Lower lobe of right lung (tissue), 2 donors: Measurements from ENCODE around the gene KL. TPM values are rescaled to one million over a fixed set of nuclear protein-coding genes. Genes with fewer than 3 reads are reported as not detected.

Source experiments
- ATAC-seq, 2 donors: fragments of 200-7000 bp; cut with Tn5 transposase; one replicate each; pipeline ENCODE4 v1.9.1; 2020 to 2022; ENCODE audit warnings: mild to moderate bottlenecking in 2 of 2, moderate library complexity in 2 of 2
- DNase-seq: peaks from one replicate; pipeline ENCODE4 v3.0.0-alpha.2; 2020
- H3K27ac ChIP-seq: fragments of 200-600 bp; one replicate; pipeline ENCODE4 v1.8.0; 2022
- H3K27me3 ChIP-seq: fragments of 200-600 bp; one replicate; pipeline ENCODE4 v1.8.0; 2022; ENCODE audit warnings: low read depth
- H3K36me3 ChIP-seq: fragments of 200-600 bp; one replicate; pipeline ENCODE4 v1.8.0; 2022; ENCODE audit warnings: mild to moderate bottlenecking
- H3K4me1 ChIP-seq: fragments of 200-600 bp; one replicate; pipeline ENCODE4 v1.8.0; 2022
- H3K4me3 ChIP-seq: fragments of 200-600 bp; one replicate; pipeline ENCODE4 v1.8.0; 2022; ENCODE audit warnings: mild to moderate bottlenecking
- H3K9me3 ChIP-seq: fragments of 200-600 bp; one replicate; pipeline ENCODE4 v1.8.0; 2022
- intact Hi-C: fragments of 100-400 bp; cut with DNase I; formaldehyde crosslinking; loops from one replicate; pipeline ENCODE4 v1.11.0; 2022
- total RNA-seq: library from RNA; stranded (reverse); fragmentation: NEBNext Ultra II Directional; extraction: Animal tissue kit (Norgen Biotek cat#: 25700); gene quantifications from one replicate; pipeline ENCODE4 v1.2.1, GENCODE V29; 2021
- TF ChIP-seq, protein P1 (sequence below): fragments of 200-600 bp; IDR thresholded peaks from one replicate; pipeline ENCODE4 v1.8.0; 2022; ENCODE audit warnings: antibody characterized with exemption, mild to moderate bottlenecking
- donor health status: DM: no; HTN: yes; CAD: no; lungs with severe emphysema.

Gene KL
- total RNA-seq, 1 donor from 2014 or later, result 14.7 TPM

DNA sequence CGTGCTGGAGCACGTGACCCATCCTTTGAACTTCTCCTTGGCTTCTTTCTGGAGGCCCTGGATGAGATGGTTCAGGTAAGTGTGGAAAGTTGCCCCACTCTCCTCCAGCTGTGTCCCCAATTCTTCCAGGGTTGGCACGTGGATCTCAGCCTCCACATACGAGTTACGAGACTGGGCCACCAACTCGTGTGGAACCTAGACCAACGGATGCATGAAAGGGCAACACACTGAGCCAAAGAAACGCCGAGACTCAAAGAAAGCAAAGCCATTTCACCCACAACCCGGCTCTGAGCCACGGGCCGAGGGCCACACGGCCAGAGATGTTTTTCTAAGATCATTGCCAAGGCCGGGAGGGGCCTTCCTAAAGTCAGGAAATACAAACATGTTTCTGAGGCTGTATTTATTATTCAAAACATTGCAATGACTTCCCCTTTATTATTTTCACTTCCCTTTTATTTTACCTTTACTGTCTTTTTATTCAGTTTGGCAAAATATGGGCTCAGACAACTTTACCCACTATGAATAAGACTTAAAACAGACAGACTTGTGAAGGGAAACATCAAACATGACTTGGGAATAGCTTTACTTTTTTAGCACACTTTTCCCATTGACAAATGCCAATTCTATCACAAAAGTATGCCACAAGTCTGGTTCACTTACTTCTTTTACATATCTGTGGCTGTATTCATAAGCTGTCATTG lies 94.6 kb downstream of the KL start:
- Histone ChIP-seq H3K27ac (peak overlapping the region; percentile 62), H3K27me3 (no peaks in the 10 kb centered on the region), H3K36me3 (peaks cover 91% of the 10 kb centered on the region), H3K4me3 (no peak overlapping the region), H3K4me1 (peaks cover 60% of the 10 kb centered on the region), H3K9me3 (no peaks in the 10 kb centered on the region)
- DNase-seq (peak; percentile 52), ATAC-seq (peak in 1 of 2 donors; percentile 13)
- intact Hi-C loops, result no loop called here
- TF ChIP-seq, protein P1, sequence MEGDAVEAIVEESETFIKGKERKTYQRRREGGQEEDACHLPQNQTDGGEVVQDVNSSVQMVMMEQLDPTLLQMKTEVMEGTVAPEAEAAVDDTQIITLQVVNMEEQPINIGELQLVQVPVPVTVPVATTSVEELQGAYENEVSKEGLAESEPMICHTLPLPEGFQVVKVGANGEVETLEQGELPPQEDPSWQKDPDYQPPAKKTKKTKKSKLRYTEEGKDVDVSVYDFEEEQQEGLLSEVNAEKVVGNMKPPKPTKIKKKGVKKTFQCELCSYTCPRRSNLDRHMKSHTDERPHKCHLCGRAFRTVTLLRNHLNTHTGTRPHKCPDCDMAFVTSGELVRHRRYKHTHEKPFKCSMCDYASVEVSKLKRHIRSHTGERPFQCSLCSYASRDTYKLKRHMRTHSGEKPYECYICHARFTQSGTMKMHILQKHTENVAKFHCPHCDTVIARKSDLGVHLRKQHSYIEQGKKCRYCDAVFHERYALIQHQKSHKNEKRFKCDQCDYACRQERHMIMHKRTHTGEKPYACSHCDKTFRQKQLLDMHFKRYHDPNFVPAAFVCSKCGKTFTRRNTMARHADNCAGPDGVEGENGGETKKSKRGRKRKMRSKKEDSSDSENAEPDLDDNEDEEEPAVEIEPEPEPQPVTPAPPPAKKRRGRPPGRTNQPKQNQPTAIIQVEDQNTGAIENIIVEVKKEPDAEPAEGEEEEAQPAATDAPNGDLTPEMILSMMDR, result no peak

DNA sequence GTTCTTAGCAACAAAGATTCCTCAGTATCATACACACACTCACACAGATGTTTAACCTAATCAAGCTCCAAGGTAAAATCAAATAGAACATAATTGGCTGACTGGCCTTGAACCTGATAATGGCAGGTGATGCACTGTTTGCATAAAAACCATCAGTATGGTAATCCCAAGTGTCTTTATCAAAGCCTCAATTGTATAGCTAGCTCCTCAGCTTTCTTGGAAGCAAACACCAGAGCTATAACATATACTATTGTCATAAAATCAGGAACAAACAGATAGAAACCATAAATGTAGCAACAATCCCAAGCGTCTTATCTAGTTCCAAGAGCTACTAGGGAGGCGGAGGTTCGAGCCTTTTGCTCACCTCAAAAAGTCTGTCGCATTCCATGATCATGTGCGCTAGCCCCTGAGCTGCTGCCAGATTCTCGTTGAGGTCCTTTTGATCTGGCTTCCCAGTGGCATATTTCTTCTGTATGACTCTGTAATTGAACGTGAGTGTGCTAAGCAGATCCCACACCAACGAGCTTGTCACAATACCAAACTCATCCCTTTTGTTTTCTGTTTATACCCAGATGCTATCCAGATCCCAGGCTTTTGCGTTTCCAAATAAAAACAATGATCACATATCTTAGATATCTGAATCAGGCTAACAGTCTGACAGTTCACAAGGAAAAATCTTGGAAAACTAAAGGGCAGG lies 95.3 kb downstream of the KL start:
- Histone ChIP-seq H3K4me1 (peaks cover 60% of the 10 kb centered on the region), H3K9me3 (no peaks in the 10 kb centered on the region)
- no peak for DNase-seq

DNA sequence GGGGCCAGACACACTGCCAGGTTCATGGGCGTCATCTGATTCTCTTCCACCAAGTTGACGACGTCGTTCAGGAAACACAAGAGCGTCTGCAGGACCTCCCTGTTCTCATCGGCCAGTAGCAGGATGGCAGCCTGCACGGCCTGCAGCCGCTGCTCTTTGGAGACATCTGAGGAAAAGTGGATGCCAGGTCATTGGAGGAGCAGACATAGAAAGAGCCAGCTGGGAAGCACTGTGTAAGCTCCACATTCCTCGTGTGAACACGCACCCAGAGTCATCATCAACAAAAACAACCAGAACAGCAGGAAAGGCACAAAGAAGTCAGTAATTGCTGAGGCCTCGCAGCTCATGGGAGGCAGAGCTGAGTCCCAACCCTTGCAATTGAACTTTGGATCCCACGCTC lies 96.5 kb downstream of the KL start:
- ATAC-seq, result peak in 1 of 2 donors; percentile 40
- Histone ChIP-seq H3K9me3 (no peaks in the 10 kb centered on the region), H3K36me3 (peaks cover 90% of the 10 kb centered on the region), H3K27me3 (no peaks in the 10 kb centered on the region), H3K27ac (peak overlapping the region; percentile 32), H3K4me1 (peaks cover 60% of the 10 kb centered on the region), H3K4me3 (no peak overlapping the region)
- DNase-seq, result no peak
- intact Hi-C loops, result no loop called here
- TF ChIP-seq, protein P1, result no peak

More for the DNA sequence above, 95.3 kb downstream of the KL start:
- Histone ChIP-seq H3K4me3 (no peak overlapping the region), H3K36me3 (peaks cover 90% of the 10 kb centered on the region), H3K27me3 (no peaks in the 10 kb centered on the region), H3K27ac (peak overlapping the region; percentile 62)
- ATAC-seq, result no peak
- TF ChIP-seq, protein P1, result no peak
- intact Hi-C loops, result no loop called here

DNA sequence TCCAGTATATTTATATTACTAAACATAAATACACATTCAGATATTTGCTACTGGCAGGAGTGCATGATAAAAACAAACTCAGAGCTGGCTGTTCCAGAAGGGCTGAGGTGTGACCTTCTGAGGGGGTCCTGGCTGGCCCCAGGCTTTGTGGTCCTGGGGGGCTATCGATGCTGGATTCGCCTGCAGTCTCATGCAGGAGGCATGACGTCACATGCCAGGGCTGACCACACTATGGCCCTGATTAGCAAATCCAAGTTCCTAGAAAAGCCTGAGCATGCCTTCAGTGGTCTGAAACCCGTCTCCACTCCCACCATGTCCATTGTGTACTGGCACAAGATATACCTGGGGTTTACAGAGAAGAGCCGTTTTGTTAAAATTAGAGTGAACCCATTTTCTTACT lies 97.9 kb downstream of the KL start:
- H3K36me3 ChIP-seq, result peaks cover 89% of the 10 kb centered on the region
- intact Hi-C loops, result no loop called here
- H3K27ac ChIP-seq, result no peak overlapping the region

DNA sequence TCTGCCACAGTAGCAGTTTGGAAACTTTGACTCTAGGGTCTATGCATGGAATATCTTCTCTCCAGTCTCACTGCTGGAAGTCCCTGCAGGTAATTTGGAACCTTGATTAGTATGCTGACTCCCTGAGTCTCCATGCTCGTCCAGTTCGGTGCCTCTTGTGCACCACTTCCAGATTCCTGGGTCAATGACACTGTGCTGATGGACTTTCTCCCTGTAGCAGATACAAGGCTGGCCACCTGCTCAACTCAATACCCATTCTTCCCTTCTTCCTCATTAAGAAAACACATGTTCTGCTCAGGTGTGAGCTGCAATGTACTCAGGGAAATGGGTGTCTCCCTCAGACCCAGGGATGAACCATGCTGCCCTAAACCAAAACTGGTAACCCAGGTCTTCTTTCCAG lies 99.1 kb downstream of the KL start:
- no peak overlapping the region for H3K27ac ChIP-seq
- TF ChIP-seq, protein P1, result no peak
- H3K27me3 ChIP-seq, result no peaks in the 10 kb centered on the region
- H3K4me1 ChIP-seq, result peaks cover 45% of the 10 kb centered on the region
- H3K36me3 ChIP-seq, result peaks cover 78% of the 10 kb centered on the region
- no peaks in the 10 kb centered on the region for H3K9me3 ChIP-seq
- intact Hi-C loops, result no loop called here
- ATAC-seq, result no peak
- no peak for DNase-seq
- no peak overlapping the region for H3K4me3 ChIP-seq

More for the DNA sequence above, 97.9 kb downstream of the KL start:
- H3K4me3 ChIP-seq, result no peak overlapping the region
- H3K9me3 ChIP-seq, result no peaks in the 10 kb centered on the region
- ATAC-seq (no peak), DNase-seq (no peak)
- H3K27me3 ChIP-seq, result no peaks in the 10 kb centered on the region
- peaks cover 52% of the 10 kb centered on the region for H3K4me1 ChIP-seq
- TF ChIP-seq, protein P1, result no peak
